ENCODE measurements around the gene CHERP. TPM values are rescaled to one million over a fixed set of nuclear protein-coding genes. Genes with fewer than 3 reads are reported as not detected.
A peak's percentile ranks its signal among the peaks of the same experiment; 100 is the strongest.

Gene CHERP
- polyA plus RNA-seq, 1 experiment = 4.0 TPM

- Histone ChIP-seq H3K36me3 (ENCODE audit: control insufficient read depth, insufficient read depth, low read length) (peaks cover 16% of the 10 kb centered on the region), H3K4me3 (ENCODE audit: low read depth, low read length) (peak overlapping the region; percentile 82), H3K27me3 (ENCODE audit: control insufficient read depth, insufficient read depth, low read length) (no peaks in the 10 kb centered on the region)
- TF ChIP-seq, protein P1, sequence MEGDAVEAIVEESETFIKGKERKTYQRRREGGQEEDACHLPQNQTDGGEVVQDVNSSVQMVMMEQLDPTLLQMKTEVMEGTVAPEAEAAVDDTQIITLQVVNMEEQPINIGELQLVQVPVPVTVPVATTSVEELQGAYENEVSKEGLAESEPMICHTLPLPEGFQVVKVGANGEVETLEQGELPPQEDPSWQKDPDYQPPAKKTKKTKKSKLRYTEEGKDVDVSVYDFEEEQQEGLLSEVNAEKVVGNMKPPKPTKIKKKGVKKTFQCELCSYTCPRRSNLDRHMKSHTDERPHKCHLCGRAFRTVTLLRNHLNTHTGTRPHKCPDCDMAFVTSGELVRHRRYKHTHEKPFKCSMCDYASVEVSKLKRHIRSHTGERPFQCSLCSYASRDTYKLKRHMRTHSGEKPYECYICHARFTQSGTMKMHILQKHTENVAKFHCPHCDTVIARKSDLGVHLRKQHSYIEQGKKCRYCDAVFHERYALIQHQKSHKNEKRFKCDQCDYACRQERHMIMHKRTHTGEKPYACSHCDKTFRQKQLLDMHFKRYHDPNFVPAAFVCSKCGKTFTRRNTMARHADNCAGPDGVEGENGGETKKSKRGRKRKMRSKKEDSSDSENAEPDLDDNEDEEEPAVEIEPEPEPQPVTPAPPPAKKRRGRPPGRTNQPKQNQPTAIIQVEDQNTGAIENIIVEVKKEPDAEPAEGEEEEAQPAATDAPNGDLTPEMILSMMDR (IDR thresholded peaks at IDR 0.05; ENCODE audit: insufficient read depth, low read depth, low read length) = no peak
- POLR2A ChIA-PET = no interaction called here
- no peak for DNase-seq (ENCODE audit: low read depth)
- CTCF ChIA-PET = no interaction called here
Measured at GRCh38 chr19:16571822-16572331, 29.6 kb upstream of the CHERP start.

- CTCF ChIA-PET = no interaction called here
- TF ChIP-seq, protein P1 (IDR thresholded peaks at IDR 0.05; ENCODE audit: insufficient read depth, low read depth, low read length) = no peak
- Histone ChIP-seq H3K36me3 (ENCODE audit: control insufficient read depth, insufficient read depth, low read length) (peaks cover 18% of the 10 kb centered on the region), H3K27me3 (ENCODE audit: control insufficient read depth, insufficient read depth, low read length) (no peaks in the 10 kb centered on the region), H3K4me3 (ENCODE audit: low read depth, low read length) (peak overlapping the region; percentile 82)
- POLR2A ChIA-PET = no interaction called here
- no peak for DNase-seq (ENCODE audit: low read depth)
Measured at GRCh38 chr19:16571283-16571682, 29.0 kb upstream of the CHERP start.

- Histone ChIP-seq H3K4me3 (ENCODE audit: low read depth, low read length) (no peak overlapping the region), H3K36me3 (ENCODE audit: control insufficient read depth, insufficient read depth, low read length) (peaks cover 15% of the 10 kb centered on the region), H3K27me3 (ENCODE audit: control insufficient read depth, insufficient read depth, low read length) (no peaks in the 10 kb centered on the region)
- TF ChIP-seq, protein P1 (IDR thresholded peaks at IDR 0.05; ENCODE audit: insufficient read depth, low read depth, low read length) = no peak
- ChIA-PET CTCF (interaction anchor here (0.6 kb wide), 1 partner anchor 116 kb away, joined by 4 read pairs; no protein-coding TSS in a partner anchor), POLR2A (no interaction called here)
- no peak for DNase-seq (ENCODE audit: low read depth)
Measured at GRCh38 chr19:16569609-16570320, 27.5 kb upstream of the CHERP start.

- no peaks in the 10 kb centered on the region for H3K27me3 ChIP-seq (ENCODE audit: control insufficient read depth, insufficient read depth, low read length)
- ChIA-PET POLR2A (no interaction called here), CTCF (no interaction called here)
- no peak overlapping the region for H3K4me3 ChIP-seq (ENCODE audit: low read depth, low read length)
- peaks cover 21% of the 10 kb centered on the region for H3K36me3 ChIP-seq (ENCODE audit: control insufficient read depth, insufficient read depth, low read length)
- TF ChIP-seq, protein P1 (IDR thresholded peaks at IDR 0.05; ENCODE audit: insufficient read depth, low read depth, low read length) = no peak
- DNase-seq (ENCODE audit: low read depth) = no peak
Measured at GRCh38 chr19:16566702-16567101, 24.5 kb upstream of the CHERP start.

GRCh38 chr19:16566161-16566560 is 23.9 kb upstream of the CHERP start:
- TF ChIP-seq, protein P1 (IDR thresholded peaks at IDR 0.05; ENCODE audit: insufficient read depth, low read depth, low read length) = no peak
- CTCF ChIA-PET = no interaction called here
- Histone ChIP-seq H3K27me3 (ENCODE audit: control insufficient read depth, insufficient read depth, low read length) (no peaks in the 10 kb centered on the region), H3K36me3 (ENCODE audit: control insufficient read depth, insufficient read depth, low read length) (peaks cover 26% of the 10 kb centered on the region), H3K4me3 (ENCODE audit: low read depth, low read length) (no peak overlapping the region)
- DNase-seq (ENCODE audit: low read depth) = no peak
- POLR2A ChIA-PET = no interaction called here
